Right cardiac atrium (tissue), 5 donors: Measurements from ENCODE around the gene MAP3K2. TPM values are rescaled to one million over a fixed set of nuclear protein-coding genes. Genes with fewer than 3 reads are reported as not detected.
"Not testable (repeated sequence)": the region's sequence is repeated elsewhere in the genome, so short reads cannot be mapped to it uniquely, and the experiment has no call there.

ENCODE experiments used
- ATAC-seq, 2 donors: fragments of 200-7000 bp; cut with Tn5 transposase; one replicate each; pipeline versions ENCODE4 v1.8.0 to v1.9.1; 2020; ENCODE audit warnings: moderate library complexity in 2 of 2, mild to moderate bottlenecking in 1 of 2
- DNase-seq, 3 donors: peaks; one replicate each; pipeline ENCODE4 v3.0.0-alpha.2; 2020
- H3K27ac ChIP-seq: one replicate; pipeline ENCODE4 v1.5.1; 2013; ENCODE audit warnings: mild to moderate bottlenecking, low read length, control low read depth, moderate library complexity
- H3K27me3 ChIP-seq: one replicate; pipeline ENCODE4 v1.6.1; 2013; ENCODE audit not compliant: control insufficient read depth, insufficient read depth
- H3K4me1 ChIP-seq: one replicate; pipeline ENCODE4 v1.6.1; 2013; ENCODE audit warnings: low read length; ENCODE audit not compliant: control insufficient read depth, insufficient read depth
- H3K4me3 ChIP-seq: one replicate; pipeline ENCODE4 v1.5.1; 2013; ENCODE audit warnings: low read length, control low read depth
- H3K9me3 ChIP-seq: one replicate; pipeline ENCODE4 v1.6.1; 2013; ENCODE audit warnings: low read length; ENCODE audit not compliant: control insufficient read depth
- WGBS: extraction: QIAGEN DNeasy Blood & Tissue Kit; methylation state at CpG from one replicate; pipeline ENCODE4 v1.1.7; 2013; 5-methylcytosine and 5-hydroxymethylcytosine counted together
- intact Hi-C, 4 donors: fragments of 100-400 bp; cut with DNase I; formaldehyde crosslinking; loops; one replicate each; pipeline versions ENCODE4 v1.11.0 to v1.14.0; 2022 to 2023
- polyA plus RNA-seq: library from polyadenylated mRNA; stranded (reverse); fragments of 200-250 nt; gene quantifications from one replicate; pipeline ENCODE4 v1.2.3, GENCODE V29; 2013
- total RNA-seq, 4 donors: library from RNA; stranded (reverse); fragmentation: NEBNext Ultra II Directional; extraction: Animal tissue kit (Norgen Biotek cat#: 25700); gene quantifications; one replicate each; pipeline ENCODE4 v1.2.1, GENCODE V29; 2021
- donor health status: healthy with polysubstance abuse.
- donor health status: DM: no; HTN: yes; CAD: no.
- donor health status: DM: no; HTN: no; CAD: no.
- donor health status: DM: no; HTN: yes; CAD: no; lungs with severe emphysema.
- donor health status: DM: yes; HTN: yes; CAD: no.

Gene MAP3K2
- total and polyA plus RNA-seq, 5 donors = 4.3 to 34.3 (median 30.7) TPM

DNA sequence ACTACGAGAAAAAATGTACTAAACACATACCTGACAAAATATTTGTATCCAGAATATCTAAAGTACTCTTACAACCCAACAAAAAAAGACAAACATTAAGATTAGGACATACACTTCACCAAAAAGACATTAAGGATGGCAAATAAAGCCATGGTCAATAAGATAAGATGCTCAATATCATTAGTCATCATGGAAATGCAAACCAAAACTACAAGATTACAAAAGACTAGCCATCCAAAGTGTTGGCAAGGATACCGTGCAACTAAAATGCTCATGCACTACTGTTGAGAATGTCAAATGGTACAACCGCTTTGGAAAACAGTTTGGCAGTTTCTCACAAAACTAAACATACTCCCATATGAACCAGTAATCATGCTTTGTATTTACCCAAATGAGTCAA, 29.7 kb downstream of the MAP3K2 start:
- DNase-seq = no peak
- H3K27me3 ChIP-seq = no peaks in the 10 kb centered on the region
- no peaks in the 10 kb centered on the region for H3K9me3 ChIP-seq
- no peak for ATAC-seq
- no peak overlapping the region for H3K4me3 ChIP-seq
- WGBS = 91% methylated on average over 3 of the region's 3 CpGs
- intact Hi-C loops = no loop called here
- no peak overlapping the region for H3K27ac ChIP-seq
- H3K4me1 ChIP-seq = peaks cover 5% of the 10 kb centered on the region

DNA sequence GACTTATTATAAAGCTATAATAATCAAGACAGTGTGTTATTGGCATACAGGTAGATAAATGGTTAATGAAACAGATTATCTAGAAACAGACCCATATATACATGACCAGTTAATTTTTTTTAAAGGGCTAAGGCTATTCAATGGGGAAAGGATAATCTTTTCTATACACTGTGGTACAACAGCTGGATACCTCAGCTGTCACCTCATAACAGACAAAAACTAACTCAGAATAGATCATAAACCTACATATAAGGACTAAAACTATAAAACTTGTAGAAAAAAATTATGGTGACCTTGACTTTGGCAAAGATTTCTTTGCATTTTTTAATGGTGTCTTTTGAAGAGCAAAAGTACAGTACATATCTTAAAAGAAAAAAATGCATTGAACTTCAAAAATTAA, 30.2 kb downstream of the MAP3K2 start:
- intact Hi-C loops = no loop called here
- DNase-seq (no peak), ATAC-seq (no peak)
- Histone ChIP-seq H3K27me3 (no peaks in the 10 kb centered on the region), H3K4me3 (no peak overlapping the region), H3K9me3 (no peaks in the 10 kb centered on the region), H3K27ac (no peak overlapping the region), H3K4me1 (peaks cover 5% of the 10 kb centered on the region)

DNA sequence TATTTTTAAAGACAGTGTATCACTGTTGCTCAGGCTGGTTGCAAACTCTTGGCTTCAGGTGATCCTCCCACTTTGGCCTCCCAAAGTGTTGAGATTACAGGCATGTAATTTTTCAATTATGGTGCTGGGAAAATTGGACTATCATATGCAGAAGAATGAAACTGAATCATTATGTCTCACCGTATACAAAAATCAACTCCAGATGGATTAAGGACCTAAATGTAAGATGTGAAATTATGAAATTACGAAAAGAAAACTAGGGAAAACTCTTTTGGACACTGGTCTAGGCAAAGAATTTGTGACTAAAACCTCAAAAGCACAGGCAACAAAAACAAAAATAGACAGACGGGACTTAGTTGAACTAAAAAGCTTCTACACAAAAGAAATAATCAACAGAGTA, 31.2 kb downstream of the MAP3K2 start:
- Histone ChIP-seq H3K4me3 (no peak overlapping the region), H3K4me1 (peaks cover 9% of the 10 kb centered on the region), H3K27ac (no peak overlapping the region), H3K9me3 (no peaks in the 10 kb centered on the region), H3K27me3 (no peaks in the 10 kb centered on the region)
- intact Hi-C loops = no loop called here
- 97% methylated on average over 3 of the region's 3 CpGs for WGBS
- ATAC-seq (no peak), DNase-seq (no peak)

DNA sequence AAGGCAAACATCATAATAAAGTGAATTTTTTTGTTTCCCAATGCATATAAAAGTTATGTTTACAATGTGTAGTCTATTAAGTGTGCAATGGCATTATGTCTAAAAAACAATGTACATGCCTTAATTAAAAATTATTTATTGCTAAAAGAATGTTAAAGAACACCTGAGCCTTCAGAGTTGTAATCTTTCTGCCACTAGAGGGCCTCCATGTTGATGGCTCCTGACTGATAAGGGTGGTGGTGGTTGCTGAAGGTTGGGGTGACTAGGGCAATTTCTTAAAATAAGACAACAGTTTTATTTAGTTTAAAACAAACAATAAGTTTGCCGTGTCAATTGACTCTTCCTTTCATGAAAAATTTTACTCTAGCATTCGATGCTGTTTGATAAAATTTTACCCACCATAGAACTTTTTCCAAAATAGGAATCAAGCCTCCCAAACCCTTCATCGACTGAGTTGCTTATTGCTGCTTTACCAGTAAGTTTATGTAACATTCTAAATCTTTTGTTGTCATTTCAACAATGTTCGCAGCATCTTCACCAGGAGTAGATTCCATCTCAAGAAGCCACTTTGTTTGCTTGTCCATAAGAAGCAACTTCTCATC, 32.3 kb downstream of the MAP3K2 start:
- intact Hi-C loops = no loop called here
- 72% methylated on average over 4 of the region's 4 CpGs for WGBS
- no peaks in the 10 kb centered on the region for H3K9me3 ChIP-seq
- peaks cover 9% of the 10 kb centered on the region for H3K4me1 ChIP-seq
- ATAC-seq (no peak), DNase-seq (no peak)
- H3K4me3 ChIP-seq = no peak overlapping the region
- no peak overlapping the region for H3K27ac ChIP-seq
- no peaks in the 10 kb centered on the region for H3K27me3 ChIP-seq

DNA sequence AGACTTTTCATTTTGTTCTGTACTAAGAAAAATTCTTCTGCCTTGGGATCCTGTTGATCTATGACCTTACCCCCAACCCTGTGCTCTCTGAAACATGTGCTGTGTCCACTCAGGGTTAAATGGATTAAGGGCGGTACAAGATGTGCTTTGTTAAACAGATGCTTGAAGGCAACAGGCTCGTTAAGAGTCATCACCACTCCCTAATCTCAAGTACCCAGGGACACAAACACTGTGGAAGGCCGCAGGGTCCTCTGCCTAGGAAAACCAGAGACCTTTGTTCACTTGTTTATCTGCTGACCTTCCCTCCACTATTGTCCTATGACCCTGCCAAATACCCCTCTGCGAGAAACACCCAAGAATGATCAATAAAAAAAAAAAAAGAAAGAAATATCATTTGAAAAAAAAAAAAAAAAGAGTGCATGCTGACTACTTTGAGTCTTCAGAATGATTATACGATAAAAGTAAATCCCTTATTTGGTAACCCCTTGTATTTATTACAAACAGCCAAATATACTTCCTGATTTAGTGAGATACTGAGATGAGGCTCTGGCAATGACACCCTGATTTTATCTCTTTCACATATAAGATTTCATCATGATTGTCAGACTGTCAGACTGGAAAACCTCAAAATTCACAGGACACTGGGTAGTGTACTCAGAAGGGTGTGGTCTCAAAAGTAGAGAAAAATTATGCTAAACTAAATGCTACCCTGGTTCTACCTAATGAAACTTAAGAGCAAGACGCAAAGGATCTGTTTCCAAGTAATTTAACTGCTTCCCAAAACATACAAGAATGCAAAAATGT, 33.7 kb downstream of the MAP3K2 start:
- intact Hi-C loops, ATAC-seq, H3K4me1 ChIP-seq, H3K9me3 ChIP-seq, H3K27me3 ChIP-seq, DNase-seq, H3K27ac ChIP-seq, H3K4me3 ChIP-seq: not testable (repeated sequence)
- 64% methylated on average over 6 of the region's 6 CpGs for WGBS

DNA sequence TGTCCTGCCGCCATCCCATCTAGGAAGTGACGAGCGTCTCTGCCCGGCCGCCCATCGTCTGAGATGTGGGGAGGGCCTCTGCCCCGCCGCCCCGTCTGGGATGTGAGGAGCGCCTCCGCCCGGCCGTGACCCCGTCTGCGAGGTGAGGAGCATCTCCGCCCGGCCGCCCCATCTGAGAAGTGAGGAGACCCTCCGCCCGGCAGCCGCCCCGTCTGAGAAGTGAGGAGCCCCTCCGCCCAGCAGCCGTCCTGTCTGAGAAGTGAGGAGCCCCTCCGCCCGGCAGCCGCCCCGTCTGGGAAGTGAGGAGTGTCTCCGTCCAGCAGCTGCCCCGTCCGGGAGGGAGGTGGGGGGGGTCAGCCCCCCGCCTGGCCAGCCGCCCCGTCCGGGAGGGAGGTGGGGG, 34.6 kb downstream of the MAP3K2 start:
- H3K27me3 ChIP-seq, H3K27ac ChIP-seq, ATAC-seq, H3K4me1 ChIP-seq, H3K4me3 ChIP-seq, H3K9me3 ChIP-seq, intact Hi-C loops: not testable (repeated sequence)
- 97% methylated on average over 35 of the region's 35 CpGs for WGBS
- DNase-seq = peak in 1 of 3 donors; percentile 66

DNA sequence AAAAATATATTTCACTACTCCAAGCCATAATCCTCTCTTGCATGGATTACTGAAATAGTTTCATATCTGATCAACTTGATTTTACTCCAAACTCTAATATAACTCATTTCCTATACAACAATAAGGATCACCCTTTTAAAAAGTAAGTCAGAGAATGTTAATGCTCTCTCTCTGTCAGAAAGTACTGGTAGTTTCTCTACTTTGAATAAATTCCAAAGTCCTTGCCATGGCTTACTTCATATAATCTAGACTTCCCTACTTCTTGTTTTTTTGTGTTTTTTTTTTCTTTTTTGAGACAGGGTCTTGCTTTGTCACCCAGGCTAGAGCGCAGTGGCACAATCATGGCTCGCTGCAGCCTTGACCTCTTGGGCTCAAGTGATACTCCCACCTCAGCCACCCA, 36.2 kb downstream of the MAP3K2 start:
- intact Hi-C loops = no loop called here
- Histone ChIP-seq H3K4me1 (peaks cover 4% of the 10 kb centered on the region), H3K4me3 (no peak overlapping the region), H3K9me3 (no peaks in the 10 kb centered on the region), H3K27me3 (no peaks in the 10 kb centered on the region), H3K27ac (no peak overlapping the region)
- no peak for DNase-seq
- 96% methylated on average over 2 of the region's 2 CpGs for WGBS
- no peak for ATAC-seq

DNA sequence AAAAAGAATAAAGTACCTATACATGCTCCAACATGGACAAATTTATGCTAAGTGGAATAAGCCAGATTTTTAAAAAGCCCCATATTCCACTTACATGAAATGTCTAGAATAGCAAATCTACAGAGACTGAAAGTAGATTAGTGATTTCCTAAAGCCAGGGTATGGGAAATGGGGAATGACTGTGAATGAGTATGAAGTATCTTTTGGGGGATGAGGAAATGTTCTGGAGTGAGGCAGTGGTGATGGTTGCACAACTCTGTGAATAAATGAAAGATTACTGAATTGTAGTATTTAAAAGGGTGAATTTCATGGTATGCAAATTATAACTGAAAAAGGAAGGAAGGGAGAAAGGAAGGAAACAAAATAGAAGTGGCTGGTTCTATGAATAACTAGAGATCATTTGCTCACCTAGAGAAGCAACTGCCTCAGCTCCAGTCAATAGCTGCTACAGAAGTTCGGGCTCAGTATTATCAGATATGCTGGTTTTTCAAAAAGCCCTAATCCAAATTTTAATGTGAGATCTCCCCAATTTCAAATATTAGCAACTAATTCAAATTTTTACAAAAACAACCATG, 39.3 kb downstream of the MAP3K2 start:
- H3K27ac ChIP-seq = no peak overlapping the region

DNA sequence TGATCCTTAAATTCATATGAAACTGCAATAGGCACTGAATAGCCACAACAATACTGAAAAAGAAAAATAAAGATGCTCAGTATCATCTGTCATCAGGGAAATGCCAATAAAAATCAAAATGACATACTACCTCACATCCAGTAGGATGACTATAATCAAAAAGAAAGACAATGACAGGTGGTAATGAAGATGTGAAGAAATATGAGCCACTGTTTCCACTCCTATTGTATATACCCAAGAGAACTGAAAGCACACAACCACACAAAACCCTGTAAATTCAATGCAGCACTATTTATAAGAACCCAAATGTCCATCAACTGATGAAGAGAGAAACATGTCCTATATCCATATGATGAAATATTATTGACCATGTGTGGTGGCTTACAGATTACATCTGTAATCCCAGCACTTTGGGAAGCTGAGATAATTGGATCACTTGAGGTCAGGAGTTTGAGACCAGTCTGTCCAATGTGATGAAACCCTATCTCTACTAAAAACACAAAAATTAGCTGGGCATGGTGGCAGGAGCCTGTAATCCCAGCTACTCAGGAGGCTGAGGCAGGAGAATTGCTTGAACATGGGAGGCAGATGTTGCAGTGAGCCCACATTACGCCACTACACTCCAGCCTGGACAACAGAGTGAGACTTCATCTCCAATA, 39.9 kb downstream of the MAP3K2 start:
- peaks cover 4% of the 10 kb centered on the region for H3K4me1 ChIP-seq
- ATAC-seq = no peak
- H3K27ac ChIP-seq = no peak overlapping the region

More for the DNA sequence above, 39.3 kb downstream of the MAP3K2 start:
- Histone ChIP-seq H3K4me1 (peaks cover 4% of the 10 kb centered on the region), H3K4me3 (no peak overlapping the region), H3K27me3 (no peaks in the 10 kb centered on the region), H3K9me3 (no peaks in the 10 kb centered on the region)
- intact Hi-C loops = loop anchor here in 1 of 4 donors (10.0 kb wide), 1 partner anchor 66 kb away; the partner anchor contains the start of gene PROC
- no peak for DNase-seq
- ATAC-seq = peak in 1 of 2 donors; percentile 55
- 88% methylated on average over 1 of the region's 1 CpG for WGBS

DNA sequence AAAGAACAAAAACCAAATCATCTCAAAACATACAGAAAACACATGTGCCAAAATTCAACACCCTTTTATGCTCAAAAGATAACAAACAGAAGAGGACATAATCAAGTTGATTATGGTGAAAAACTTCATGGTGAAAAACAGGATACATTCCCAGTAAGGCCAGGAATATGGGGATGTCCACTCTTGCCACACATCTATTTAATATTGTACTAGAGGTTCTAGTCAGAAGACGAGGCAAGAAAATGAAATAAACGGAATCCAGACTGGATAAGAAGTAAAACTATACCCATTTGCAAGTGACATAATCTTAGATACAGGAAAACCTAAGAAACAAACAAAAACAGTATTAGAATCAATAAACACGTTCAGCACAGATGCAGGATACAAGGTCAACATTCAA, 40.8 kb downstream of the MAP3K2 start:
- intact Hi-C loops = loop anchor here in 1 of 4 donors (10.0 kb wide), 1 partner anchor 68 kb away; the partner anchor contains the start of gene PROC
- peaks cover 3% of the 10 kb centered on the region for H3K4me1 ChIP-seq
- ATAC-seq (no peak), DNase-seq (no peak)
- no peaks in the 10 kb centered on the region for H3K9me3 ChIP-seq
- H3K27ac ChIP-seq = no peak overlapping the region
- WGBS = 83% methylated on average over 3 of the region's 3 CpGs
- no peaks in the 10 kb centered on the region for H3K27me3 ChIP-seq
- no peak overlapping the region for H3K4me3 ChIP-seq

More for the DNA sequence above, 39.9 kb downstream of the MAP3K2 start:
- intact Hi-C loops = loop anchor here in 1 of 4 donors (10.0 kb wide), 1 partner anchor 67 kb away; the partner anchor contains the start of gene PROC
- Histone ChIP-seq H3K4me3 (no peak overlapping the region), H3K27me3 (no peaks in the 10 kb centered on the region), H3K9me3 (no peaks in the 10 kb centered on the region)
- DNase-seq = no peak
- 100% methylated on average over 1 of the region's 1 CpG for WGBS

DNA sequence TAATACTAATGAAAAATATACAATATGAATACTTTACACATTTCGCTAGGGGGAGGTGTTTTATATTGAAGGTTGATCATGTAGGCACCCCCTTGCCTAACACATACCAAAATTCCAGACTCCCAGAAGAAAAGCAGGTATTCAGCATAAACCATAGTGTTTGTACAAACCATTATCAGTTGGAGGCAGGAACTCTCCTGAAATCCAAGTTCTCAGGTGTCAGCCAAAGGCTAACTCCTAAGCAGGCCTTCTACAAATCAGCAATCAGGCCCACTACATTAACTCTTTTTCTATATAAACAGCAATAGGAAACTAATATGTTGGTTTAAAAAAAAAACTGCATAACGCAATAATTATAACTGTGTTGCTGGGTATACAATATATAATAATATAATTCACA, 44.5 kb downstream of the MAP3K2 start:
- no peak overlapping the region for H3K27ac ChIP-seq
- ATAC-seq (no peak), DNase-seq (no peak)
- H3K9me3 ChIP-seq = no peaks in the 10 kb centered on the region
- no peak overlapping the region for H3K4me3 ChIP-seq
- H3K27me3 ChIP-seq = no peaks in the 10 kb centered on the region
- 95% methylated on average over 2 of the region's 2 CpGs for WGBS
- intact Hi-C loops = loop anchor here in 1 of 4 donors (10.0 kb wide), 1 partner anchor 72 kb away; the partner anchor contains the start of gene PROC
- no peaks in the 10 kb centered on the region for H3K4me1 ChIP-seq
